Sigmoid colon (tissue), 3 donors: ENCODE measurements around the gene SEMA7A.

Experiments used
- POLR2A ChIP-seq, 2 donors: fragments of 450-650 bp; IDR thresholded peaks; one replicate each; pipeline ENCODE4 v1.6.1; 2016; ENCODE audit warnings: antibody characterized with exemption in 2 of 2, mild to moderate bottlenecking in 2 of 2, moderate library complexity in 2 of 2
- TF ChIP-seq, protein P1 (sequence below), 4 experiments: fragments of 450-650 bp in 3 of 4; fragments of 200-600 bp in 1 of 4; IDR thresholded peaks; one replicate each; pipeline ENCODE4 v1.5.1; 2016 to 2019; ENCODE audit warnings: antibody characterized with exemption in 4 of 4, mild to moderate bottlenecking in 3 of 4, moderate library complexity in 2 of 4

DNA sequence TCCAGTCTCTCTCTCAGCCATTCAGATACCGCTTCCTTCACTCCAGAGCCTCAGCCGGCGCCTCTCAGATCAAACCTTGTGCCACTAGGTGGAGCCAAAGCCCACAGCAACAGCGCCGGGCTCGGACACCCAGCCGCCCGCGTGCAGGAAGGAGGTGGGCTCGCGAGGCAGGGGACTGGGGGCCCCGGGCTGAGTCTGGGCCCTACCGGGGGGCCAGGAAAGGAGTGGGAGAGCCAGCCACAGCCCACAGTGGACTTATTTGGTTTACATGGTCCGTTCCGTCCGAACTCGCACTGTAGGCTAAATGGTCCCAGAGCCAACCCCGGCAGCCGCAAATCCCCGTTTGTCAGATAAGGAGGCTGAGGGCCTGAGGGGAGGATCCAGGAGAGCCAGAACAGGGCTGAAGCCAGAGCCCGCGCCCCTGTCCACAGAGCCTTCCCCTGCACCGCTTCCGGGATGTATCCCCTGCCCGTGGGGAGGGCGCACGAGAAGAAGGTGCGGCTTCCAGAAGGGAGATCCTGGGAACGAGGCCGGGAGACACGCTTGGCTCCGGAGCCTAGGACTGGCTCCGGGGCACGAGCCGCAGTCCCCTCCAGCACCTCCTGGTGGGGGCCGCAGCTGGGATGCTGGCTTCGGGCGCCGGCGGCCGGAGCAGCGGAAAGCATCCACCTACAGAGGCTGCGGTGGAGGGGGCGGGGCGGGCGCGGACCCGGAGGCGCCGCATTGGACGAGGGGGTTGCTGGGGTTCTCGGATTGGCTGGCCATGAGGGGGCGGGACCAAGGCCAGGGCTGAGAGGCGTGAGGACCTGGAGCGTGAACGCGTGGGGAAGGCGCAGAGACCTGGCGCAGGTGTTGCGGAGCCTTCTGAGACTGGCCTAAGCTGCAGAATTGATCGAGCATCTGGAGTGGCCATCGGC lies 59.8 kb downstream of the SEMA7A start:
- TF ChIP-seq, protein P1, sequence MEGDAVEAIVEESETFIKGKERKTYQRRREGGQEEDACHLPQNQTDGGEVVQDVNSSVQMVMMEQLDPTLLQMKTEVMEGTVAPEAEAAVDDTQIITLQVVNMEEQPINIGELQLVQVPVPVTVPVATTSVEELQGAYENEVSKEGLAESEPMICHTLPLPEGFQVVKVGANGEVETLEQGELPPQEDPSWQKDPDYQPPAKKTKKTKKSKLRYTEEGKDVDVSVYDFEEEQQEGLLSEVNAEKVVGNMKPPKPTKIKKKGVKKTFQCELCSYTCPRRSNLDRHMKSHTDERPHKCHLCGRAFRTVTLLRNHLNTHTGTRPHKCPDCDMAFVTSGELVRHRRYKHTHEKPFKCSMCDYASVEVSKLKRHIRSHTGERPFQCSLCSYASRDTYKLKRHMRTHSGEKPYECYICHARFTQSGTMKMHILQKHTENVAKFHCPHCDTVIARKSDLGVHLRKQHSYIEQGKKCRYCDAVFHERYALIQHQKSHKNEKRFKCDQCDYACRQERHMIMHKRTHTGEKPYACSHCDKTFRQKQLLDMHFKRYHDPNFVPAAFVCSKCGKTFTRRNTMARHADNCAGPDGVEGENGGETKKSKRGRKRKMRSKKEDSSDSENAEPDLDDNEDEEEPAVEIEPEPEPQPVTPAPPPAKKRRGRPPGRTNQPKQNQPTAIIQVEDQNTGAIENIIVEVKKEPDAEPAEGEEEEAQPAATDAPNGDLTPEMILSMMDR (IDR thresholded peaks at IDR 0.05), result peak; percentile 59 to 88 (median 72)
- TF ChIP-seq POLR2A (IDR thresholded peaks at IDR 0.05), result no peak
